Stimulated activated CD8-positive, alpha-beta memory T cell treated with anti-CD3 and anti-CD28 coated beads, Interleukin-7, amount 100 ng/mL, for 24 hours (primary cell): ENCODE data around the gene DNAJC13.
"Not testable (repeated sequence)": the region's sequence is repeated elsewhere in the genome, so short reads cannot be mapped to it uniquely, and the experiment has no call there.

Experiments used
- DNase-seq: peaks from one replicate; pipeline ENCODE4 v3.0.0-alpha.2; 2020; ENCODE audit warnings: low read depth

The DNAJC13 gene

GRCh38 chr3:132543011-132543739 lies 125.9 kb downstream of the DNAJC13 start:
- no peak for DNase-seq

DNA sequence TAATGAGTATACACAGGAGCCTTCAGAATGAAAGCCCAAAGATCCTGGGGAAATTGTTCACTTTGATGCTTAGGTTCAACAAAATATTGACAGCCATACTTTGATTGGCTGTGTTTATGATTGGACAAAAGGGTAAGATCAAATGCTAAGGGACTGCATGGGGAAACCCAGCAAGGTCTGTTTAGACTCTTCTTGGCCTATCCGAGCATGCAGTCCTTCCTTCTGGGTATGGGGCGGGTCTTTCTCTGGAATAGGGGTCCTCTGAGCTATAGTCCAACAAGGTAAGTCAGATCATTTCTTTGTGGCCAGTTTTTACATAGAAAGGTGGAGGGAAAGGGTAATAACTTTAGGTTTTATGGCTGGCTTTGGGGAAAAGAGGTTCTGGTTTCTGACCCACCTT lies 126.8 kb downstream of the DNAJC13 start:
- DNase-seq = no peak

DNA sequence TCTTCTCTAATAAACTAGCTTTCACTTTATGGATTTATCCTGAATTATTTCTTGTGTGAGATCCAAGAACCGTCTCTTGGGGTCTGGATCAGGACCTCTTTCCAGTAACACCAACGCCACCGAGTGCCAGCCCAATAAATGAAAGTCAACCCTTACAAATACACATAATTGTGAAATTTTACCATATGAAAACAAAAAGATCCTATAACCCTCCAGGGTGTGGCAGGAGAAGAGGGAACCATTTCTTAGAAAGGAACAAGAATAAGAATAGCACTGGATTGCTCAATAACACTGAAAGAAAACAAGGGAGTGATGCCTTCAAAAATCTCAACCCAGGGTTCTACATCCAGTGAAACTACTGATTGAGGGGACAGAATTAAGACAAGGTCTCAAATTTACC lies 128.2 kb downstream of the DNAJC13 start:
- DNase-seq = no peak

DNA sequence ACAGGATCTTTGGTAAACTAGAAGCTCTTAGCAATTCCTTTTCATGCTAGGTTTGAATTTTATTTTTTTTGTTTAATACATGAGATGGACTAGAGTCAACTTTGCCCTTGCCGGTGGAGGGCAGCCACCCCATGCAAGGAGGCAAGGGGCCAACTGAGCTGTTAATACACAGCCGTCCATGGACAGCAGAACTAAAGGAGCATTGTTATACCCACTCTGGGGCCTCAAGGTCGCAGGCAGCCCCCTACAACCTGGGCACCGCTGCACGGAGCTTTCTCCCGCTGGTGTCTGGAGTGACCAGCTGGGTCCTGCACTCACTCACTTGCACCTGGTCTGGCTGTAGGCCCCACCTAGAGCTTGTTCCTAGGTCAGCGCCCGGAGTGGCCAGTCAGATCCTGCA lies 131.9 kb downstream of the DNAJC13 start:
- DNase-seq = no peak

- DNase-seq = no peak
Measured at GRCh38 chr3:132549890-132550578, 132.7 kb downstream of the DNAJC13 start.

- no peak for DNase-seq
Measured at GRCh38 chr3:132550579-132551305, 133.4 kb downstream of the DNAJC13 start.

DNA sequence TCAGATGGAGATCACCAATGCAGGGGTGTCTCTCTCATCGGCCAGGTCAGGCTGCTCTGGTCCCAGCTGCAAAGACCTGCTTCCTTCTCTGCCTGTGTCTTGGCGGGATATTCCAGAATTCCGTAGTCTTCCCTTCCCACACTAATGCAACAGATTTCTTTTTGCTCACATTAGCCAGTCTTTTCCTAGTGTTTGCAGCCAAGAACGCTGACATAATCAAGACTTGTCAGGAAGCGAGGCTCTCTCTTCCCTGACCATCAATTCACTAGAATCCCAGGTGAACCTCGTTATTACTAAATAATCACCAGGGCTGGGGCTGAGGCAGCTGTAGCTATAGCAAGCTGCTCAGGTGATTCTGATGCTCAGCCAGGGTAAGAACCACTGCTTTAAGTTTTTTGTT lies 136.5 kb downstream of the DNAJC13 start:
- no peak for DNase-seq

- no peak for DNase-seq
Measured at GRCh38 chr3:132554437-132554836, 137.1 kb downstream of the DNAJC13 start.

DNA sequence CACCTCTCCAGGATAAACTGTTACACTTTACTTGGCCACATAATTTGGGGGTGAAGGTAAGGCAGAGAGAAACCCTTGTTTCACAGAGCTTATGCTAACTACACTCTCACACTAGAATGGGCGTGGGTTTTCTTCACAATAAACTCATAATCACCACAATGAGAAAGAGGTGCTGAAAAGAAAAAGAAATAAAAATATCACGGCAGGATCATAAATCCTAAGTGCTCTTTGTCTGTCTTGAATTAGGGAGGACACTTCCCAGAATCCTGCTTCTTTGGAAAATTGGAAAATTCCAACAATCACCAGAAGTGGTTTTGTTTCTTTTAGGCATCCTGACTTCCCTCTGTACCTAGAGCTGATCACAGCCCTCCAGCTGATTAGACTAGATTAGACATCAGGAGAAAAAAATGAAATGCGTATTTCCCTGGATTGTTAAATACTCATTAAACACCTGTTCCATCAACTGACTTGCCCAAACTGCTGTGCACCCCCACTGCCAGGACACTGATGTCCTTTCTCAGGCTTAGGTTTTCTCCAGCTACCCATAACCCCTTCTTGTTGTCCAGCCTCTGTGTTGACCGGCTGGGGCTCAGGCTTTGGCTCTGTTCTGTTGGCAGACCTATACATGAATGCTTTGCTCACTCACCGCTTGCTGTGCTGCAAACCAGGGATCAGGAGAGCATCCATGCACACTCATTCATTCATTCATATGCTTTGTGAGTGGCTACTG lies 138.2 kb downstream of the DNAJC13 start:
- DNase-seq = no peak

DNA sequence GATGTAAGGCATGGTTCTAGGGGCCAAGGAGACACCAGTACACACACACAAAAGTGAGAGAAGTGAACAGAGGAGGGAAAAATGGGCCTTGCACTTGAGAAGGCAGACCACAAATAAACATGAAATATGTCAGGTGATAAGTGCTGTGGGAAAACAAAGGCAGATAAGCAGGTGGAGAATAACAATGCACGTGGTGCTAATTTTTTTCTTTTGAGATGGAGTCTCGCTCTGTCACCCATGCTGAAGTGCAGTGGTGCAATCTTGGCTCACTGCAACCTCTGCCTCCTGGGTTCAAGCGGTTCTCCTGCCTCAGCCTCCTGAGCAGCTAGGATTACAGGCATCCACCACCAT lies 138.7 kb downstream of the DNAJC13 start:
- DNase-seq = not testable (repeated sequence)

DNA sequence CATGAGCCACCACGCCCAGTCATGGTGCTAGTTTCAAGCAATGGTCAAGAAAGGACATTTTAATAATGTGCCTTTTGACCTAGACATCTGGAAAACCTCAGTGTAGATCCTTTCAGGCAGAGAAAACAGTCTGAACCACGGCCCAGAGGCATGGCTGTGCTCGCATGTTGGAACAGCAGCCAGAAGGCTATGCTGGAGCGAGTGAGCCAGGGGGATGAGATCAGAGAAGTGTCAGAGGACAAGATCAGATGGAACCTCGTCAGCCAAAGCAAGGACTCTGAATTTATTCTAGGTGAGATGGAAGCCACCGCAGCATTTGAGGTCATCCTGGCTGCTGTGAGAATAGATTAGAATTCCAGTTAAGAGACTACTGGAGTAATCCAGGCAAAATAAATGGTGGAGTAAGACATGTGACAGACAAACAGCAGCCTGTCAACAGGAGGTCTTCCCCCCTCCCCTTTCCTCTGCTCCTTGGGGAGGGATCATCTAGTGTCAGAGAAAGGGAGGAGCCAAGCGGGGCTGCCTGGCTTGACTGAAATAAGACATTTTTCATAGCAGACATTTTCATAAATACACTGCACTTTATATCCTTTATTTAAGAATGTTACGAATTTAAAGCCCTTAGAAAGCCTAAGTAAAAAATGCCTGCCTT lies 139.3 kb downstream of the DNAJC13 start:
- no peak for DNase-seq

DNA sequence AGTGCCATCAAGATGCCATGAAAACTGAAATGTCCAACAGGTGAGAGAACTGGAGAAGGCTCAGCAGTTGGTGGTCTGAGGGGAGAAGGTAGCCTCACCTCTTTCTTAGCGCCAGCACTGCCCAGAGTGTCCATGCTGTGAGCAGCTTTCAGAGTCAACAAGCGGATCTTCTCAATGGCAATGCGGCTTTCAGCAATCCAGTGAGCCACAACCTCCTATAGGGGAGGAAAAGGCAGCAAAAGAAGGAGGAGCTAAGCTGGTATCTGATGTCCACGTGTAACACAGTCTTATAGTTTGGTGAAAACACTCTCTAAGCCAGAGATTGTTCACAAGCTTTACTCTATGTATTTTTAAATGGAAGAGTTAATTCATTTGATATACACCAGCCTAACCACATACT lies 143.7 kb downstream of the DNAJC13 start:
- DNase-seq = no peak

GRCh38 chr3:132563420-132564069 lies 146.2 kb downstream of the DNAJC13 start:
- no peak for DNase-seq

DNA sequence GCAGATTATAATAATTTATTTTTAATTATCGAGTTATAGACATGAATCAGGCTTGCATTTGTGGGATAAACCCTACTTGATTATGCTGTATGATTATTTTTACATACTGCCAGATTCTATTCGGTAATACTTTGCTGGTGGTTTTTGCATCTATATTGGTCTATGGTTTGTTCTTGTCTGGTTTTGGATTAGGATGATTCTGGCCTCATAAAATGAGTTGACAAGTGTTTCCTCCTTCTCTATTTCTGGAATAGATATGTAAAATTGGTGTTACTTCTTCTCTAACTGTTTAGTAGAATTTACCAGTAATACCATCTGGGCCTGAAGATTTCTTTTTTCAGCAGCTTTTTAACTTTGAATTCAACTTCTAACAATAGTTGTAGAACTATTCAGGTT lies 146.8 kb downstream of the DNAJC13 start:
- DNase-seq = no peak

DNA sequence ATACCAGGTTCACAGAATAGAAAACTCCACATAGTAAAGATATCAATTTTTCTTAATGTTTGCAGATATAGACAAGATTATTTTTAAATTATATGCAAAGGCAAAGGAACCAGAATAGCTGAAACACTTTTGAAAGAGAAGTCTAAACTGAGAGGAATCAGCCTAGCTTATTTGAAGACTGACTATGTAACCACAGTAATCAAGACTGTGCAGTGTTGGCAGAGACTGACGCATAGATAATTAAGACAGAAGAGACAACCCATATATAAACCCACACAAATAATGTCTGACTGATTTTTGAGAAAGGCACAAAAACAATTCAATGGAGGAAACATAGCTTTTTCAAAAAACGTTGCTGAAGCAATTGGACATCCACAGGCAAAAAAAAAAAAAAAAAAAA lies 151.1 kb downstream of the DNAJC13 start:
- no peak for DNase-seq

GRCh38 chr3:132569153-132569552 lies 151.9 kb downstream of the DNAJC13 start:
- no peak for DNase-seq

DNA sequence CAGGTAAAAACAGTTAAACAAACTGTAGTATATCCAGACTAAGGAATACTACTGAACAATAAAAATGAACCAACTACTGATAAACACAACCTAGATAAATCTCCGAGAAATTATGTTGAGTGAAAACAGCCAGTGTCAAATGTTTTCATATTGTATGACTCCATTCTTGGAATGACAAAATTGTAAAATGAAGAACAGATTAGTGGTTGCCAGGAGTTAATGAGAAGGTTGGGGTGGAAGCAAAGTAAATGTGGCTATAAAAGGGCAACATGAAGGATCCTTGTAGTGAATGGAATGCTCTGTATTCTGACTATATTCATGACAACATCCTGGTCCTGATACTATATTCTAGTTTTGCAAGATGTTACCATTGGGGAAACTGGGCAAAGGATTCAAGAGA lies 152.3 kb downstream of the DNAJC13 start:
- DNase-seq = no peak

DNA sequence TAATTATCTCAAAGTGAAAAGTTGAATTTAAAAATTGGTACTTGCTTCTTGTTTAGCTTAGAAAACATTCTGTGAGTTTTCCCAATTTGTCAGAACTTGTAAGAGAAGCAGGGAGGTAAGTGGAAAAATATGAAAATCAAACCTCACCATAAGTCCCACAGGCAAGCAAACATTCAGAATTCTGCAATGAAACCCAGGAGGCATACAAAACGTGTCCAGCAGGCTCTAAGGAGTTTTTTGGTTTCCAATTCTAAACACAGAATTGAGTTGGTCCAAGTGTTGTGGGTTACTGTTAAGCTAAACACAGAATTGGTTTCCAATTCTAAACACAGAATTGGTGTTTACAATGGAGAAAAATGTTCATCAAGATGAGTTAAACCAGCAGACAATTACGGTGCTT lies 152.7 kb downstream of the DNAJC13 start:
- DNase-seq = no peak

GRCh38 chr3:132573797-132574211 lies 156.5 kb downstream of the DNAJC13 start:
- no peak for DNase-seq

GRCh38 chr3:132587401-132587800 lies 170.1 kb downstream of the DNAJC13 start:
- DNase-seq = no peak
